ENCODE data around the gene CUEDC1. TPM values are rescaled to one million over a fixed set of nuclear protein-coding genes. Genes with fewer than 3 reads are reported as not detected.

Gene CUEDC1
- total and polyA plus RNA-seq, 2 of the 4 experiments (the other 2 are of a cell fraction), result 4.1 to 21.2 TPM

- Histone ChIP-seq H3K4ac (ENCODE audit: low read depth, low read length) (no peak overlapping the region), H2AK5ac (ENCODE audit: low read depth, low read length) (no peak overlapping the region; the same call in 1 of the 2 replicates), H3K18ac (ENCODE audit: low read depth, low read length) (no peak overlapping the region), H3K9me3 (ENCODE audit: control insufficient read depth, insufficient read depth, low read length) (no peaks in the 10 kb centered on the region), H4K91ac (ENCODE audit: insufficient read depth, low read depth, low read length) (no peak overlapping the region), H3K4me1 (ENCODE audit: control insufficient read depth, insufficient read depth, low read length) (peaks cover 13% of the 10 kb centered on the region), H2BK5ac (ENCODE audit: low read depth, low read length, poor library complexity, severe bottlenecking) (no peak overlapping the region), H3K4me2 (ENCODE audit: low read depth, low read length) (no peak overlapping the region), H3K9ac (ENCODE audit: low read depth, low read length) (no peak overlapping the region), H4K5ac (ENCODE audit: low read depth, low read length) (no peak overlapping the region), H2BK20ac (ENCODE audit: low read depth, low read length) (no peak overlapping the region), H3K27ac (ENCODE audit: insufficient read depth, low read length) (no peak overlapping the region), H2BK120ac (ENCODE audit: low read depth, low read length) (no peak overlapping the region), H4K20me1 (ENCODE audit: insufficient read depth, low read length) (peaks cover 23% of the 10 kb centered on the region), H2AK9ac (replicated peaks; ENCODE audit: low read depth, low read length, poor library complexity) (no peak overlapping the region), H3K56ac (ENCODE audit: extremely low read depth, insufficient read depth, low read length) (no peak overlapping the region), H4K8ac (ENCODE audit: low read depth in 2 of 2, low read length in 2 of 2) (no peak overlapping the region), H3K14ac (replicated peaks; ENCODE audit: low read depth, low read length) (no peak overlapping the region), H3K4me3 (ENCODE audit: insufficient read depth, low read depth, low read length) (no peak overlapping the region), H3K9me1 (ENCODE audit: insufficient read depth, low read length) (peaks cover 14% of the 10 kb centered on the region), H3K79me1 (ENCODE audit: low read depth in 1 of 2, low read length in 2 of 2) (peaks cover 36 to 67% of the 10 kb centered on the region in 2 experiments), H3K23ac (ENCODE audit: low read depth, low read length) (no peak overlapping the region), H3K27me3 (ENCODE audit: control insufficient read depth, insufficient read depth, low read length) (no peaks in the 10 kb centered on the region), H2BK15ac (ENCODE audit: low read depth, low read length) (no peak overlapping the region), H3K36me3 (ENCODE audit: control insufficient read depth, insufficient read depth, low read length) (no peaks in the 10 kb centered on the region), H2AFZ (replicated peaks; ENCODE audit: low read length, poor library complexity) (no peak overlapping the region)
- ATAC-seq (ENCODE audit: low read depth) (no peak), DNase-seq (no peak)
- BruUV-seq (replicated peaks), result no TSS peak
- TF ChIP-seq SMC3 (IDR thresholded peaks at IDR 0.05; ENCODE audit: low read depth, low read length) (no peak), POLR2A (IDR thresholded peaks at IDR 0.05; ENCODE audit: low read depth, low read length) (no peak), CEBPB (IDR thresholded peaks at IDR 0.05; ENCODE audit: low read depth, low read length) (no peak), RCOR1 (IDR thresholded peaks at IDR 0.05; ENCODE audit: insufficient replicate concordance, low read length) (no peak), BHLHE40 (IDR thresholded peaks at IDR 0.05; ENCODE audit: low read depth, low read length) (no peak), USF2 (IDR thresholded peaks at IDR 0.05; ENCODE audit: low read depth, low read length) (no peak), CTCF (conservative IDR thresholded peaks at IDR 0.05; ENCODE audit: low read depth, low read length) (no peak), ELK1 (IDR thresholded peaks at IDR 0.05; ENCODE audit: borderline replicate concordance, low read depth, low read length) (no peak), RFX5 (IDR thresholded peaks at IDR 0.05; ENCODE audit: low read depth, low read length) (no peak), NFE2L2 (IDR thresholded peaks at IDR 0.05; ENCODE audit: low read depth, low read length) (no peak), MAZ (IDR thresholded peaks at IDR 0.05; ENCODE audit: borderline replicate concordance, low read depth, low read length) (no peak), FOS (IDR thresholded peaks at IDR 0.05; ENCODE audit: low read depth, low read length) (no peak), MXI1 (IDR thresholded peaks at IDR 0.05; ENCODE audit: borderline replicate concordance, low read depth, low read length) (no peak)
- intact Hi-C loops (cut with micrococcal nuclease) (no loop called here), in situ Hi-C loops (cut with MboI; ENCODE audit: low sequenced_read_pairs) (no loop called here), dilution Hi-C loops (cut with HindIII; ENCODE audit: low sequenced_read_pairs, unreplicated experiment) (no loop called here)
- WGBS, 2 experiments (ENCODE audit: extremely low coverage in 2 of 2, insufficient read length in 1 of 2), result 100% methylated on average over 2 of the region's 11 CpGs; no CpG with 5 or more reads in 1 of the 2 experiments
- POLR2A ChIA-PET (ENCODE audit: unreplicated experiment), result no interaction called here
- CTCF ChIA-PET, result no interaction called here
These were observed 44.5 kb downstream of the CUEDC1 start for GRCh38 chr17:57910462-57911420.

Data from IMR-90 (cell line).